Activated naive CD8-positive, alpha-beta T cell treated with anti-CD3 and anti-CD28 coated beads for 36 hours (primary cell): ENCODE results near the gene SOD3. TPM values are rescaled to one million over a fixed set of nuclear protein-coding genes. Genes with fewer than 3 reads are reported as not detected.

Experiments
- DNase-seq: peaks from one replicate; pipeline ENCODE4 v3.0.0; 2021
- H3K27ac Mint-ChIP-seq: one replicate; pipeline ENCODE4 v1.8.0; 2022; ENCODE audit warnings: mild to moderate bottlenecking, moderate library complexity, mixed read lengths
- H3K27me3 Mint-ChIP-seq: one replicate; pipeline ENCODE4 v1.8.0; 2022; ENCODE audit warnings: mild to moderate bottlenecking, mixed read lengths
- H3K36me3 Mint-ChIP-seq: one replicate; pipeline ENCODE4 v1.8.0; 2021; ENCODE audit warnings: mild to moderate bottlenecking, mixed read lengths
- H3K4me1 Mint-ChIP-seq: one replicate; pipeline ENCODE4 v1.8.0; 2021; ENCODE audit warnings: mixed read lengths
- H3K4me3 Mint-ChIP-seq: one replicate; pipeline ENCODE4 v1.8.0; 2022; ENCODE audit warnings: mild to moderate bottlenecking, moderate library complexity, mixed read lengths
- H3K9me3 Mint-ChIP-seq: one replicate; pipeline ENCODE4 v1.8.0; 2022; ENCODE audit warnings: mixed read lengths
- total RNA-seq, 2 experiments: library from RNA; stranded (reverse); gene quantifications; one replicate each; pipeline ENCODE4 v1.2.3, GENCODE V29; 2021

Gene SOD3
- total RNA-seq = not detected

GRCh38 chr4:24794916-24795665 lies at the start of gene SOD3:
TSS of gene SOD3 (plus strand) at chr4:24795573. CDS start at chr4:24799522, 3,949 bp downstream.
- Mint-ChIP-seq H3K9me3 (no peaks in the 10 kb centered on the region), H3K4me3 (no peak within 1 kb of the TSS), H3K27me3 (peaks cover 36% of the 10 kb centered on the region), H3K27ac (no peak within 1 kb of the TSS), H3K4me1 (no peaks in the 10 kb centered on the region), H3K36me3 (no peaks in the 10 kb centered on the region)
- no peak for DNase-seq

- Mint-ChIP-seq H3K9me3 (peaks cover 2% of the 10 kb centered on the region), H3K4me1 (no peaks in the 10 kb centered on the region), H3K36me3 (no peaks in the 10 kb centered on the region), H3K27me3 (peaks cover 8% of the 10 kb centered on the region), H3K27ac (no peak overlapping the region), H3K4me3 (no peak overlapping the region)
- no peak for DNase-seq
These were observed 48.0 kb upstream of the SOD3 start for GRCh38 chr4:24747234-24747975.

- no peak overlapping the region for H3K27ac Mint-ChIP-seq
- H3K36me3 Mint-ChIP-seq = no peaks in the 10 kb centered on the region
- no peak overlapping the region for H3K4me3 Mint-ChIP-seq
- peaks cover 8% of the 10 kb centered on the region for H3K27me3 Mint-ChIP-seq
- no peaks in the 10 kb centered on the region for H3K4me1 Mint-ChIP-seq
- peaks cover 2% of the 10 kb centered on the region for H3K9me3 Mint-ChIP-seq
- no peak for DNase-seq
These were observed 47.4 kb upstream of the SOD3 start for GRCh38 chr4:24748023-24748422.

DNA sequence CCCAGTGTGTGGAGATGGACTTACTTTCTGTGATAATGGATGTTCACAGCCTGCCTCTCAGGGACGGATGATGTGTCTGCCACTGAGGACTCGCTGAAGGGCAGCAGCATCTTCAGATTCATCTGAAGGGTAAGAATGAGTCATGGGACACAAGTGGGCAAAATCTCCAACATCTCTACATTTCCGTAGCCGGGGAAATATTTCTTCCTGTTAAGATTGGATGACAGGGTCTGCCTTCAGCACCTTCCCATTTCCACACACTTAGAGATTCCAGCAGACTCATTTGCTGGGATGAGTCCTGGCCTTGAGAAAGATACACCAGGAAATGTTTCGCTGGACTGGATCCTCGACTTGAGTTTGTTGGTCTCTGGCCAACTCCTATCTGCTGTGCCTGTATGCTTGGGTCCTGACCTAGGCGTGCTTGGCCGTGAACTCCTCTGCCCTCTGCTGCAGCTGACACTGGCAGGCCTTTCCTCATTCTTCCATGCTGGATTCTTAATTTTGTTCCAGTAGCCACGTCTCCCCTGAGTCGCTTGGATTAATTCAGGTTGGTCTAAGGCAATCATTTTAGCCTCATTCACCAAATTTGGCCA lies 46.5 kb upstream of the SOD3 start:
- DNase-seq = no peak
- peaks cover 2% of the 10 kb centered on the region for H3K9me3 Mint-ChIP-seq
- no peak overlapping the region for H3K27ac Mint-ChIP-seq
- H3K4me3 Mint-ChIP-seq = no peak overlapping the region
- H3K36me3 Mint-ChIP-seq = no peaks in the 10 kb centered on the region
- H3K27me3 Mint-ChIP-seq = peaks cover 7% of the 10 kb centered on the region
- no peaks in the 10 kb centered on the region for H3K4me1 Mint-ChIP-seq

DNA sequence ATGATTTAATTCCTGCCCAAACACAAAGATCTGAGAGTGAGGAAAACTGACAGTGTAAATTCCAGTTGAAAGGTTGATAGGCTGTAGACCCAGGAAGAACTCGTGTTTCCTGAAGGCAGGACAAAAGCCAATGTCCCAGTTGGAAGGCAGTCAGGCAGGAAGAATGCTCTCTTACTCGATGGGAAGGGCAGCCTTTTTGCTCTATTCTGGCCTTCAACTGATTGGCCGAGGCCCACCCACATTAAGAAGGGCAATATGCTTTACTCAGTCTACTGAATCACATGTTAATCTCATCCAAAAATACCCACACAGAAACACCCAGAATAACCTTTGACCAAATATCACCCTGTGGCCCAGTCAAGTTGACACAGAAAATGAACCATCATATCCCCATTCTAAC lies 45.3 kb upstream of the SOD3 start:
- no peaks in the 10 kb centered on the region for H3K9me3 Mint-ChIP-seq
- DNase-seq = no peak
- H3K27ac Mint-ChIP-seq = no peak overlapping the region
- no peak overlapping the region for H3K4me3 Mint-ChIP-seq
- H3K27me3 Mint-ChIP-seq = peaks cover 2% of the 10 kb centered on the region
- no peaks in the 10 kb centered on the region for H3K4me1 Mint-ChIP-seq
- H3K36me3 Mint-ChIP-seq = no peaks in the 10 kb centered on the region

DNA sequence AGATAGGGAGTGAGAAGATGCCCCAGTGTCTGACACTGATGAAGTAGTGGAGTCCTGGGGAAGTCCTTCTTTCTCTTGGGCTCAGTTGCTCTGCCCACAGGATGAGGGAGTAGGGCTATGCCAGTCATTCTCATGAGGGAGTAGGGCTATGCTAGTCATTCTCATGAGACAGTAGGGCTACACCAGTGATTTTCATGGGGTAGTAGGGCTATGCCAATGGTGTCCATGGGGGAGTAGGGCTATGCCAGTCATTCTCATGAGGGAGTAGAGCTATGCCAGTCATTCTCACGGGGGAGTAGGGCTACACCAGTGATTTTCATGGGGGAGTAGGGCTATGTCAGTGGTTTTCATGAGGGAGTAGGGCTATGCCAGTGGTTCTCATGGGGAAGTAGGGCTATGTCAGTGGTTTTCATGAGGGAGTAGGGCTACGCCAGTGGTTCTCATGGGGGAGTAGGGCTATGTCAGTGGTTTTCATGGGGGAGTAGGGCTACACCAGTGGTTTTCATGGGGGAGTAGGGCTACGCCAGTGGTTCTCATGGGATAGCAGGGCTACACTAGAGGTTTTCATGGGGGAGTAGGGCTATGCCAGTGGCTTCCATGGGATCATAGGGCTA lies 43.3 kb upstream of the SOD3 start:
- peaks cover 3% of the 10 kb centered on the region for H3K36me3 Mint-ChIP-seq
- peaks cover 11% of the 10 kb centered on the region for H3K9me3 Mint-ChIP-seq
- H3K4me1 Mint-ChIP-seq = no peaks in the 10 kb centered on the region
- no peak overlapping the region for H3K4me3 Mint-ChIP-seq
- H3K27ac Mint-ChIP-seq = no peak overlapping the region
- DNase-seq = no peak
- no peaks in the 10 kb centered on the region for H3K27me3 Mint-ChIP-seq

DNA sequence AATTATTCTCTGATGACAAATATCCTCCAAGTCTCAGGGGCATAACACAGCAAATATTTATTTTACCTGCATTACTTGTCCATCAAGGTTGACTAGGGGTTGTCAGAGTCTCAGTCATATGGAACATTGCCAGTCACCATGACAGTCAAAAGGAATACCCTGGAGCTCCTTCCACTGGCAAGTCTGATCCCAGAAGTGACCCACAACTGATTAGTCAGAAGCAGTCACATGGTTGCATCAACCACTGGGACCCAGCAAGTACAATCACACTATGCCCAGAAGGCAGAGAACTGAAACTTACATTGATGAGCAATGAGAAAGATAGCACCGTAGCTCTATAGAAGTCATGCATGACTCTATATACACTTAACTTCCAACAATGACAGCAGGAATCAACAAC lies 41.9 kb upstream of the SOD3 start:
- H3K9me3 Mint-ChIP-seq = peaks cover 23% of the 10 kb centered on the region
- H3K27ac Mint-ChIP-seq = no peak overlapping the region
- no peak overlapping the region for H3K4me3 Mint-ChIP-seq
- H3K36me3 Mint-ChIP-seq = peaks cover 3% of the 10 kb centered on the region
- DNase-seq = no peak
- no peaks in the 10 kb centered on the region for H3K4me1 Mint-ChIP-seq
- no peaks in the 10 kb centered on the region for H3K27me3 Mint-ChIP-seq

DNA sequence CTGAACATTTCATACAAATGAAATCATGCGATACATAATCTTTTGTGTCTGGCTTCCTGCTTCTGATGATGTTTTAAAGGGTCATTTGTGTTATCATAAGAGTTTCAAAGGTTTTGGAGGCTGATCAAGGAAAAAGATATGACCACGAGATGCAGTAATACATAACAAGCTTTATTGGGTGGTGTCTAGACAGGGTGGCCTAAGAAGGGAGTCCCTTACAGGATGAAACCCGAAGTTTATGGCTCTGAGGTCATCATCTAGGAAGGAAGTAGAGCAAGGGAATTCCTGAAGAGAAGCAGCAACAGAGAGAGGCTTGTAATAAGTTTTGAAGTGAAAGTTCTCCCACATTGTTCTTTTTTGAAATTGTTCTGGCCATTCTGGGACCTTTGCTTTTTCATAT lies 40.8 kb upstream of the SOD3 start:
- peaks cover 3% of the 10 kb centered on the region for H3K36me3 Mint-ChIP-seq
- H3K9me3 Mint-ChIP-seq = peaks cover 24% of the 10 kb centered on the region
- H3K4me3 Mint-ChIP-seq = no peak overlapping the region
- H3K27me3 Mint-ChIP-seq = no peaks in the 10 kb centered on the region
- H3K27ac Mint-ChIP-seq = no peak overlapping the region
- no peaks in the 10 kb centered on the region for H3K4me1 Mint-ChIP-seq
- DNase-seq = no peak

DNA sequence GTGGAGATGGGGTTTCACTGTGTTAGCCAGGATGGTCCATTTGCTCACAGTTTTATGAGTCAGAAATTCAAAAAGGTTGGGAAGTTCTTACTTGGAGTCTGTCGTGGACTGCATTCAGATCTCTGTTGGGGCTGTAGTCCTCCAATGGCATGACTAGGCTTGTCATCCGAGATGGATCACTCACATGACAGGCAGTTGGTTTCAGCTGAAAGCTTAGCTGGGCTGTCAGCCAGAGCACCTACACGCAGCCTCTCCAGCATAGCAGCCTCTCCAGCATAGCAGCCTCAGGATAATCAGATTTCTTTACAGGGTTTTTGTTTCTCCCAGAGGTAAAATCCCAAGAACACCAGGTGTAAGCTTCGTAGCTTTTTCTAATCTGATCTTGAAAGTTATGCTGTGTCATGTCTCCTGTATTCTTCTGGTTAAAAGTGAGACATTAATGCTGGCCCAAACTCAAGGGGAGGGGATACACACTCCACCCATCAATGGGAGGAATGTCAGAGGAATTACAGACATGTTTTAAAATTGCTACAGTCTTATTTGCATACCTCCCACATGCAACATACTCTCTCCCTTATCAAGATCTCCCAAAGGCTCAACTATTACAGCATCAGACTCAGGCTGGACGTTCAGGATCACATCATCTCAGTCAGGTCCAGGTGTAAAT lies 31.6 kb upstream of the SOD3 start:
- no peak overlapping the region for H3K27ac Mint-ChIP-seq
- DNase-seq = no peak
- H3K9me3 Mint-ChIP-seq = no peaks in the 10 kb centered on the region
- peaks cover 6% of the 10 kb centered on the region for H3K27me3 Mint-ChIP-seq
- no peaks in the 10 kb centered on the region for H3K36me3 Mint-ChIP-seq
- no peak overlapping the region for H3K4me3 Mint-ChIP-seq
- no peaks in the 10 kb centered on the region for H3K4me1 Mint-ChIP-seq

- no peaks in the 10 kb centered on the region for H3K9me3 Mint-ChIP-seq
- H3K36me3 Mint-ChIP-seq = no peaks in the 10 kb centered on the region
- H3K4me3 Mint-ChIP-seq = no peak overlapping the region
- H3K27me3 Mint-ChIP-seq = peaks cover 6% of the 10 kb centered on the region
- no peak for DNase-seq
- no peak overlapping the region for H3K27ac Mint-ChIP-seq
- H3K4me1 Mint-ChIP-seq = no peaks in the 10 kb centered on the region
These were observed 31.0 kb upstream of the SOD3 start for GRCh38 chr4:24764345-24764744.

DNA sequence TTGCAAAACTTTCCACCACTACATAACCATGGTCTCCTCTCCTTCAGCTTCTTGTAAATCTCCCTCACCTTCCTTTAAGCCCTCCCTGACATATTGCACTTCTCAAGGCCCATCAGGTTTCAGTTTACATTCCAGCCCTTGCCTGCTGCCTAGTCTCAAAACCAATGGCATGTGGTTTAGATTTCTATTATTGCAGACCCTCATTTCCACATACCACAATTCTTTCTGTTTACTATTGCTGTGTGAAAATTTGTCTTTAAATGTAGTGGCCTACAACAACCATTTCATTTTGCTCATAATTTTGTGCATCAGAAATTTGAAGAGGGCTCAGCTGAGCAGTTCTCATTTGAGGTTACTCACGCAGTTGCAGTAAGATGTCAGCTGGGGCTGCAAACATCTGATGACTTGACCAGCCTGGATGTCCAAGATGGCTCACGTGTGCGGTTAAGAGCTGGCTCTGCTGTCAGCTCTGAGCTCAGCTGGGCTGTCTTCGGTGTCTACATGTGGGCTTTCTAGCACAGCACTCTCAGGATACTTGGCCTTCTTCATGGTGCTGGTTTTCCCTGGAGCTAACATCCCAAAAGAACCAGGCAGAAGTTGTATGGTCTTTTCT lies 29.9 kb upstream of the SOD3 start:
- Mint-ChIP-seq H3K27me3 (peaks cover 6% of the 10 kb centered on the region), H3K4me3 (no peak overlapping the region), H3K27ac (no peak overlapping the region), H3K36me3 (no peaks in the 10 kb centered on the region), H3K9me3 (no peaks in the 10 kb centered on the region), H3K4me1 (peaks cover 7% of the 10 kb centered on the region)
- DNase-seq = no peak

DNA sequence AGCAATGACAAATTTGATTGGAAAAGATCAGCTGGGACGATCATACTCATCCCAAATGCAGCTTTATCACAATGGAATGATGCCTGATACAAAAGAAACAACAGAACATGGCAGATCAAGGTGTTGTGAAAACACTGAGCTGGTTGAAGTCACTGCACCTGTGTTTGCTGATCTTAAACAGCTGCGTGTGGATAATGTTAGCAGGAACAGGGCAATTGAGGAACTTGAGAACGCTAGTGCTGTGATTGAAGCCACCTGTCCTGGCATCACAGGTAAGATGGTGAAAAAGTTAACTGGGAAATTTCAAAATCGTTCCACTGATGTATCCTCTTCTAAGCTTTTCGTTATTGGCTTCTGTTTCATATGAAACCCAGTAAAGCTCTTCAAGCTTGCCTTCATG lies 27.4 kb upstream of the SOD3 start:
- H3K27me3 Mint-ChIP-seq = peaks cover 3% of the 10 kb centered on the region
- DNase-seq = no peak
- no peak overlapping the region for H3K27ac Mint-ChIP-seq
- H3K4me3 Mint-ChIP-seq = no peak overlapping the region
- H3K4me1 Mint-ChIP-seq = peaks cover 7% of the 10 kb centered on the region
- H3K36me3 Mint-ChIP-seq = no peaks in the 10 kb centered on the region
- H3K9me3 Mint-ChIP-seq = peaks cover 4% of the 10 kb centered on the region

DNA sequence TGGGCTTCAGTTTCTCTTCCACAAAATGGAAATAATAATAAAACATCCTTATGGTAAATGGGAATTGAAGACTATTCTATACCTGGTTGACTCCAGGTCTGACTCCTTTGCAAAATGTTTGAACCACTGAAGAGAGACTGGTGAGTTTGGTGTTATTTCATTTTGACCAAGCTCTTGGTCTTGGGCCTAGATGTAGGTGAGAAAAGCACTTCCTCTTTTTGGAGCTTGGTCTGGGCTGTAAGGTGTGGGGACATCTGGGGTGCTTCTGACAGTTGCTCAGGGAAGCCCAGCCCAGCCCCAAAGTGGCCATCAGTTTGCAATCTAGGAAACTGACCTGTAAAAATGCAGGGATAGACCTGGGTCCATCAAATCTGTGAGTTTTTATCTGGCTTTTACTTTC lies 26.8 kb upstream of the SOD3 start:
- Mint-ChIP-seq H3K4me3 (no peak overlapping the region), H3K9me3 (peaks cover 4% of the 10 kb centered on the region), H3K27ac (no peak overlapping the region), H3K4me1 (peaks cover 7% of the 10 kb centered on the region), H3K36me3 (no peaks in the 10 kb centered on the region), H3K27me3 (peaks cover 3% of the 10 kb centered on the region)
- no peak for DNase-seq

DNA sequence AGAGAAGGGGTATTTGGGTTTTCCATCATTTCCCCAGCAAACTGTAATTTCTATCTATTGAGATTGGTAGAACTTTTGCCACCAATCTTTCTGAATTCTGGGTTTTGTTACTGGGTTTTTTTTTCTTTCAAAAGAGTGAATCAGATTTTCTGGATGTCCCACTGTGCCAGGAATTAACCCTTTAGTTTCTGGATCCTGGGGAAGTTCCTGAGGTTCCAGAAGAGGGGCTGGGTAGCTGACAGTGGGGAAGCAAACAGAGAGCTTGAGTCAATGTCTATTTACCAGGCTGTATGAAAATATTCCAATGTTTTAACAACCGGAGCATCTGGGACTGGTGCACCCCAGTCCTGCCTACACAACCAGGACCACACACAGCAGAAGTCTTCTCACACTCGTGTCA lies 25.8 kb upstream of the SOD3 start:
- H3K27ac Mint-ChIP-seq = no peak overlapping the region
- DNase-seq = no peak
- peaks cover 7% of the 10 kb centered on the region for H3K4me1 Mint-ChIP-seq

More for the DNA sequence above, 25.8 kb upstream of the SOD3 start:
- no peak overlapping the region for H3K4me3 Mint-ChIP-seq
- H3K9me3 Mint-ChIP-seq = peaks cover 4% of the 10 kb centered on the region
- H3K27me3 Mint-ChIP-seq = peaks cover 3% of the 10 kb centered on the region
- H3K36me3 Mint-ChIP-seq = no peaks in the 10 kb centered on the region
